OCI-LY7 (cell line): ENCODE data around the gene GPR21. TPM values are rescaled to one million over a fixed set of nuclear protein-coding genes. Genes with fewer than 3 reads are reported as not detected.

Experiments used
- BruUV-seq: library from RNA; stranded (reverse); fragments of 400-500 nt; replicated peaks from 2 replicates; lab custom pipeline; 2021; lab: Mats Ljungman, UMichigan
- CTCF ChIA-PET: fragments of 300-600 bp; sonication (Branson Sonifier 250); formaldehyde crosslinking; loops from one replicate; lab custom pipeline; 2022; ENCODE audit warnings: antibody characterized with exemption; ENCODE audit not compliant: unreplicated experiment; lab: Charles Lee
- POLR2A ChIA-PET: fragments of 300-600 bp; sonication (Branson Sonifier 250); formaldehyde crosslinking; loops from one replicate; lab custom pipeline; 2022; ENCODE audit warnings: antibody characterized with exemption; lab: Charles Lee
- DNase-seq: peaks from one replicate; pipeline ENCODE4 v3.0.0-alpha.2; 2015; ENCODE audit warnings: low spot score
- H2AFZ ChIP-seq: fragments of 200-600 bp; sonication (generic), shearing (Covaris generic); 2 replicates; pipeline ENCODE4 v1.6.1; 2014; ENCODE audit warnings: mild to moderate bottlenecking, antibody characterized with exemption, low read length, moderate library complexity
- H3K27ac ChIP-seq: fragments of 200-600 bp; sonication (generic); 2 replicates; pipeline ENCODE4 v1.5.1; 2014; ENCODE audit warnings: mixed run types, low read depth, mild to moderate bottlenecking, moderate library complexity, low read length, inconsistent platforms; ENCODE audit not compliant: poor library complexity, severe bottlenecking
- H3K36me3 ChIP-seq: fragments of 200-600 bp; sonication (generic); 2 replicates; pipeline ENCODE4 v1.6.1; 2014; ENCODE audit warnings: mild to moderate bottlenecking, antibody characterized with exemption, low read length, moderate library complexity, mixed read lengths; ENCODE audit not compliant: insufficient read depth
- H3K4me1 ChIP-seq: fragments of 200-600 bp; sonication (generic); 2 replicates; pipeline ENCODE4 v1.5.1; 2014; ENCODE audit warnings: mild to moderate bottlenecking, low read length; ENCODE audit not compliant: insufficient read depth, poor library complexity, severe bottlenecking
- H3K4me2 ChIP-seq: fragments of 200-600 bp; sonication (generic); 2 replicates; pipeline ENCODE4 v1.6.1; 2014; ENCODE audit warnings: mild to moderate bottlenecking, low read length
- H3K4me3 ChIP-seq: fragments of 200-600 bp; sonication (generic); 2 replicates; pipeline ENCODE4 v1.5.1; 2014; ENCODE audit warnings: mild to moderate bottlenecking, low read depth, low read length; ENCODE audit not compliant: poor library complexity, severe bottlenecking
- H3K79me2 ChIP-seq: fragments of 200-600 bp; sonication (generic); 2 replicates; pipeline ENCODE4 v1.6.1; 2016; ENCODE audit warnings: low read depth, mild to moderate bottlenecking, low read length, moderate library complexity, mixed read lengths; ENCODE audit not compliant: insufficient read depth
- H3K9me2 ChIP-seq: fragments of 200-600 bp; sonication (generic); 2 replicates; pipeline ENCODE4 v1.6.1; 2016; ENCODE audit warnings: mild to moderate bottlenecking, low read length, mixed read lengths; ENCODE audit not compliant: insufficient read depth
- H3K9me3 ChIP-seq: fragments of 200-600 bp; sonication (generic); 2 replicates; pipeline ENCODE4 v1.6.1; 2014; ENCODE audit warnings: mild to moderate bottlenecking, mixed run types, low read length, mixed read lengths
- H4K20me1 ChIP-seq: fragments of 200-600 bp; sonication (generic); 2 replicates; pipeline ENCODE4 v1.6.1; 2014; ENCODE audit warnings: mild to moderate bottlenecking, antibody characterized with exemption, low read length, moderate library complexity, mixed read lengths; ENCODE audit not compliant: insufficient read depth
- EZH2phosphoT487 ChIP-seq: fragments of 200-600 bp; sonication (generic); IDR thresholded peaks from 2 replicates; pipeline ENCODE4 v1.6.1; 2018; ENCODE audit warnings: low read depth, borderline replicate concordance, mild to moderate bottlenecking, mixed run types, antibody characterized with exemption, low read length, moderate library complexity, mixed read lengths
- intact Hi-C: fragments of 100-400 bp; cut with micrococcal nuclease; formaldehyde crosslinking; loops from one replicate; pipeline ENCODE4 v1.10.0; 2022; ENCODE audit not compliant: unreplicated experiment
- total RNA-seq, 2 experiments: library from RNA; depleted of rRNA in 1 of 2; stranded (reverse); fragments of >200 nt in 1 of 2; shearing (Covaris generic) in 1 of 2; gene quantifications; 2 replicates each; pipeline ENCODE4 v1.2.3, GENCODE V29; 2014 to 2022
- TF ChIP-seq, protein P1 (sequence below): fragments of 200-600 bp; sonication (generic); conservative IDR thresholded peaks from 2 replicates; pipeline ENCODE4 v1.5.1; 2014; ENCODE audit warnings: mild to moderate bottlenecking, antibody characterized with exemption, low read length, moderate library complexity, mixed read lengths

Gene GPR21
- total RNA-seq, 2 experiments from 2014 or later: 0.25 TPM; not detected in 1

DNA sequence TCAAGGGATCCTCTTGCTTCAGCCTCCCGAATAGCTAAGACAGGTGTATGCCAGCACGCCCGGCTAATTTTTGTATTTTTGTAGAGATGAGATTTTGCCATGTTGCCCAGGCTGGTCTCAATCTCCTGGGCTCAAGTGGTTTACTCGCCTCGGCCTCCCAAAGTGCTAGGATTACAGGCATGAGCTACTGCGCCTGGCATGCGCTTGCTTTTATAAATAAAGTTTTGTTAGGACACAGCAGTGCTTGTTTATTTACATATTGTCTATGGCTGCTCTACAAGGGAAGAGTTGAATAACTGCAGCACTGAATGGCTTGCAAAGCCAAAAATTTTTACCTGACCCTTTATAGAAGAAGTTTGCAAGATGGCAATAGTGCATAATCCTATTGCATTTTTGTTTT is 27.7 kb downstream of the GPR21 start:
- CTCF ChIA-PET: no interaction called here
- Histone ChIP-seq H3K9me3 (no peaks in the 10 kb centered on the region), H4K20me1 (no peaks in the 10 kb centered on the region), H3K9me2 (no peaks in the 10 kb centered on the region), H3K4me1 (no peaks in the 10 kb centered on the region), H3K4me2 (no peak overlapping the region), H3K4me3 (no peak overlapping the region), H3K27ac (no peak overlapping the region), H3K36me3 (peaks cover 12% of the 10 kb centered on the region; the same call in 1 of the 2 replicates), H2AFZ (no peak overlapping the region), H3K79me2 (no peaks in the 10 kb centered on the region)
- intact Hi-C loops: no loop called here
- DNase-seq: no peak
- TF ChIP-seq, protein P1, sequence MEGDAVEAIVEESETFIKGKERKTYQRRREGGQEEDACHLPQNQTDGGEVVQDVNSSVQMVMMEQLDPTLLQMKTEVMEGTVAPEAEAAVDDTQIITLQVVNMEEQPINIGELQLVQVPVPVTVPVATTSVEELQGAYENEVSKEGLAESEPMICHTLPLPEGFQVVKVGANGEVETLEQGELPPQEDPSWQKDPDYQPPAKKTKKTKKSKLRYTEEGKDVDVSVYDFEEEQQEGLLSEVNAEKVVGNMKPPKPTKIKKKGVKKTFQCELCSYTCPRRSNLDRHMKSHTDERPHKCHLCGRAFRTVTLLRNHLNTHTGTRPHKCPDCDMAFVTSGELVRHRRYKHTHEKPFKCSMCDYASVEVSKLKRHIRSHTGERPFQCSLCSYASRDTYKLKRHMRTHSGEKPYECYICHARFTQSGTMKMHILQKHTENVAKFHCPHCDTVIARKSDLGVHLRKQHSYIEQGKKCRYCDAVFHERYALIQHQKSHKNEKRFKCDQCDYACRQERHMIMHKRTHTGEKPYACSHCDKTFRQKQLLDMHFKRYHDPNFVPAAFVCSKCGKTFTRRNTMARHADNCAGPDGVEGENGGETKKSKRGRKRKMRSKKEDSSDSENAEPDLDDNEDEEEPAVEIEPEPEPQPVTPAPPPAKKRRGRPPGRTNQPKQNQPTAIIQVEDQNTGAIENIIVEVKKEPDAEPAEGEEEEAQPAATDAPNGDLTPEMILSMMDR: no peak
- TF ChIP-seq EZH2phosphoT487: no peak
- POLR2A ChIA-PET: no interaction called here
- no TSS peak for BruUV-seq

DNA sequence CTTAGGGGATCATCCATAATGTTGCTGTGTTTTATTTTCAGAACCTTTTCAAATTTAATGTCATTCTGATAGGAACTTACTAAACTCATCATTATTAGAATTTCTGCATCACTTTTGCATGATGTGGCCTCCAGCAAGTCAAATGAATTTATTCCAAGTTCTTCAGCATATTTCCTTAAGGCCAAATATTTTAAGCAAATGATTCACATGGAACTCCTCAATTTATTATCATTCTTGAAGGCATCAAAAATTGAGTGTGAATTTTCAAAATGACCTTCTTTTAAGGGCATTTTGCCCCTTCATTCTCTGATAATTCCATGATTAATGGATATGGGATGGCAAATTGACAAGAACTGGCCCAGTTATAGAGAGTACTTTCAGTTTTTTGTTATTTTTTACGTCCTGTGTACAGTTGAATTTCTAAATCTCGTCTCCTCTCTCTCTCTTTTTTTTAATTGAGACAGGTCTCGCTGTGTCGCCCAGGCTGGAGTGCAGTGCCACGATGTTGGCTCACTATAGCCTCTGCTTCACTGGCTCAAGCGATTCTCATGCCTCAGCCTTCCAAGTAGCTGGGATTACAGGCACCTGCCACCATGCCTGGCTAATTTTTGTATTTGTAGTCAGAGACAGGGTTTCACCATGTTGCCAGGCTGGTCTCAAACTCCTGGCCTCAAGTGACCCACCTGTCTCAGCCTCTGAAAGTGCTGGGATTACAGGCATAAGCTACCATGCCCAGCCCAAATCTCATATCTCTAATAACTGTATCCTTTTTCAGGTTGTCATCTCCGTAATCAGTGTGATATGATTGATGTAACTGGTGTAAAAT is 29.1 kb downstream of the GPR21 start:
- Histone ChIP-seq H3K4me2 (no peak overlapping the region), H3K79me2 (no peaks in the 10 kb centered on the region), H3K4me1 (no peaks in the 10 kb centered on the region), H3K9me3 (no peaks in the 10 kb centered on the region), H3K36me3 (peaks cover 23% of the 10 kb centered on the region; the same call in 1 of the 2 replicates), H3K27ac (no peak overlapping the region), H4K20me1 (no peaks in the 10 kb centered on the region), H3K4me3 (no peak overlapping the region), H3K9me2 (no peaks in the 10 kb centered on the region), H2AFZ (no peak overlapping the region)
- no TSS peak for BruUV-seq
- no peak for TF ChIP-seq EZH2phosphoT487
- TF ChIP-seq, protein P1: no peak
- intact Hi-C loops: no loop called here
- POLR2A ChIA-PET: no interaction called here
- CTCF ChIA-PET: no interaction called here
- no peak for DNase-seq

DNA sequence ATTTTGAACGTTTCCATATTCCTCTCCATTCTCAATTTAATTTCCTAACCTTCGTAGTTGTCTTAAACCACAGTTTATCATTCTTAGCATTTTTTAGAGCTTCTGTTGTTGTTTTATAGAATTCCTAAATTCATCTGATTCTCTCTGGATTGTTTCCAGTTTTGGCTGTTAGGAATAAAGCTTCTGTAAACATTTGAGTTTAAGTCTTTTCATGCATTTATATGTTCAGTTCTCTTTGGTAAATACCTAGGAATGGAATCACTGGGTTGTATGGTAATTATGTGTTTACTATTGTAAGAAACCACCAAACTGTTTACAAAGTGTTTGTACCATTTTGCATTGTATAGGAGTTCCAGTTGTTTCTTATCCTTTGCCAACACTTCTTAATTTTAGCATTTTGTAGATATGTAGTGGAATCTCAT is 29.7 kb downstream of the GPR21 start:
- POLR2A ChIA-PET: interaction anchor here (0.7 kb wide), 1 partner anchor 104 kb away, joined by 4 read pairs; no protein-coding TSS in a partner anchor
- no peak for DNase-seq
- no TSS peak for BruUV-seq
- H3K27ac ChIP-seq: no peak overlapping the region
- no peaks in the 10 kb centered on the region for H3K4me1 ChIP-seq
- TF ChIP-seq EZH2phosphoT487: no peak
- TF ChIP-seq, protein P1: no peak
- H3K79me2 ChIP-seq: no peaks in the 10 kb centered on the region
- H4K20me1 ChIP-seq: no peaks in the 10 kb centered on the region
- intact Hi-C loops: no loop called here
- H3K36me3 ChIP-seq: peaks cover 26% of the 10 kb centered on the region; the same call in 1 of the 2 replicates
- H3K9me3 ChIP-seq: no peaks in the 10 kb centered on the region
- no peak overlapping the region for H3K4me3 ChIP-seq
- CTCF ChIA-PET: no interaction called here
- H3K4me2 ChIP-seq: no peak overlapping the region
- no peaks in the 10 kb centered on the region for H3K9me2 ChIP-seq
- no peak overlapping the region for H2AFZ ChIP-seq
